ENCODE data around the gene PFKFB4.

GRCh38 chr3:48555949-48556795, 431 bp downstream of the PFKFB4 start:
- TF ChIP-seq POLR2A (IDR thresholded peaks at IDR 0.05; ENCODE audit: low read length) (no peak), GATA1 (IDR thresholded peaks at IDR 0.05; ENCODE audit: low read depth, low read length) (no peak)
